GM19455 (cell line): Measurements from ENCODE around the gene RTN4IP1.

Source experiments
- ATAC-seq: cut with Tn5 transposase; IDR thresholded peaks from one replicate; pipeline ENCODE4 v1.9.1; 2021; ENCODE audit not compliant: unreplicated experiment

The RTN4IP1 gene

GRCh38 chr6:106629103-106629858, at the start of gene RTN4IP1, which contains the start of gene QRSL1:
Gene RTN4IP1, minus strand, starts transcription at chr6:106629498. Its CDS starts 477 bp downstream, at chr6:106629021.
Gene QRSL1, plus strand, starts transcription at chr6:106629578. Its CDS starts 104 bp downstream, at chr6:106629682.
- peak; percentile 87 for ATAC-seq

GRCh38 chr6:106677282-106677681, 48.0 kb upstream of the RTN4IP1 start:
- no peak for ATAC-seq

GRCh38 chr6:106674541-106675229, 45.4 kb upstream of the RTN4IP1 start:
- no peak for ATAC-seq

GRCh38 chr6:106671651-106672050, 42.4 kb upstream of the RTN4IP1 start:
- no peak for ATAC-seq

GRCh38 chr6:106670236-106670635, 40.9 kb upstream of the RTN4IP1 start:
- no peak for ATAC-seq

- ATAC-seq: no peak
These were observed 37.7 kb upstream of the RTN4IP1 start for GRCh38 chr6:106667022-106667402.

GRCh38 chr6:106666282-106667021, 37.2 kb upstream of the RTN4IP1 start:
- peak; percentile 97 for ATAC-seq

- ATAC-seq: no peak
These were observed 33.2 kb upstream of the RTN4IP1 start for GRCh38 chr6:106662458-106662857.

GRCh38 chr6:106659859-106660258, 30.6 kb upstream of the RTN4IP1 start:
- ATAC-seq: no peak

- no peak for ATAC-seq
These were observed 29.2 kb upstream of the RTN4IP1 start for GRCh38 chr6:106658469-106658868.

GRCh38 chr6:106648651-106649308, 19.5 kb upstream of the RTN4IP1 start:
- peak; percentile 79 for ATAC-seq

GRCh38 chr6:106643061-106643460, 13.8 kb upstream of the RTN4IP1 start:
- ATAC-seq: no peak

GRCh38 chr6:106642476-106642875, 13.2 kb upstream of the RTN4IP1 start:
- ATAC-seq: no peak

GRCh38 chr6:106639812-106640211, 10.5 kb upstream of the RTN4IP1 start:
- ATAC-seq: no peak

- ATAC-seq: peak; percentile 78
These were observed 8.5 kb upstream of the RTN4IP1 start for GRCh38 chr6:106637717-106638341.

GRCh38 chr6:106637051-106637716, 7.9 kb upstream of the RTN4IP1 start:
- ATAC-seq: peak; percentile 34

- ATAC-seq: no peak
These were observed 5.3 kb upstream of the RTN4IP1 start for GRCh38 chr6:106634565-106634964.

- ATAC-seq: no peak
These were observed 2.0 kb upstream of the RTN4IP1 start for GRCh38 chr6:106631346-106631745.

- ATAC-seq: peak; percentile 31
These were observed 1.1 kb upstream of the RTN4IP1 start for GRCh38 chr6:106630366-106630765.

- ATAC-seq: peak; percentile 16
These were observed 513 bp upstream of the RTN4IP1 start for GRCh38 chr6:106629859-106630163.
